RWPE1 (cell line): ENCODE measurements around the gene CACNA1B.

Experiments used
- CTCF ChIA-PET: fragments of 350-600 bp; sonication (Branson Sonifier 250); formaldehyde crosslinking; extraction: SDS; loops from one replicate; lab custom pipeline; 2021; lab: Yijun Ruan, JAX
- POLR2A ChIA-PET: fragments of 400-600 bp; formaldehyde crosslinking; extraction: SDS; loops from one replicate; lab custom pipeline; 2020; ENCODE audit warnings: antibody characterized with exemption; ENCODE audit not compliant: low non-redundant PET; lab: Yijun Ruan, JAX
- DNase-seq: peaks from one replicate; pipeline ENCODE4 v3.0.0; 2012; ENCODE audit warnings: low spot score
- H3K27ac ChIP-seq: fragments of 450-650 bp; 2 replicates; pipeline ENCODE4 v1.5.1; 2017
- TF ChIP-seq, protein P1 (sequence below): fragments of 450-650 bp; conservative IDR thresholded peaks from 2 replicates; pipeline ENCODE4 v1.5.1; 2017; ENCODE audit warnings: low read depth, mild to moderate bottlenecking

CACNA1B gene

DNA sequence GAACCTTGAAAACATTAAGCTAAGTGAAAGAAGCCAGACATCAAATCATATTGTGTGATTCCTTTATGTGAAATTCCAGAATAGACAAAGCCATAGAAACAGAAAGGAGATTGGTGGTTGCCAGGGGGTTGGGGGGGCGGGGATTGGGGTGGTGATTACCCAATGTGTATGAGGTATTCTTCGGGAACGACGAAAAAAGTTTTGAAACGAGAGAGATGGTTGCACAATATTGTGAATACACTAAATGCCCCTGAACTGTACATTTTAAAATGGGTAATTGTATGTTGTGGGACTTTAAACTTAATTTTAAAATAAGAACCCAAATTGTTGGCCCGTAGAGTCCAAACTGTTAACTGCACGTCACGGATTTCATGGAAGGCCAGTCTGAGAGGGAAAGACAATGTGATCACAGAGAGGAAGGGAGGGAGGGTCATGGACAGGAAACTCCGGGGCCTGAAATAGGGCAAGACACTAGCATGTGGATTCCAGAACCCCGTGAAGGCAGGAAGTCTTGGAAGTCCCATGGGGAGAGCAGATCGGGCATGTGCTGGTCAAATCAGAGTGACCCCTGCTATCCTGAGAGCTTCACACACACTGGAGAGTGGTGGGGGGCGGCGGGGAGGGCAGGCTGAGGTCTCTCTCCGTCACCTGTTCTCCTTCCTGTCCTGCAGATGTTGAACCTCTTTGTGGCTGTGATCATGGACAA is 218.4 kb downstream of the CACNA1B start:
- no peak for DNase-seq
- TF ChIP-seq, protein P1, sequence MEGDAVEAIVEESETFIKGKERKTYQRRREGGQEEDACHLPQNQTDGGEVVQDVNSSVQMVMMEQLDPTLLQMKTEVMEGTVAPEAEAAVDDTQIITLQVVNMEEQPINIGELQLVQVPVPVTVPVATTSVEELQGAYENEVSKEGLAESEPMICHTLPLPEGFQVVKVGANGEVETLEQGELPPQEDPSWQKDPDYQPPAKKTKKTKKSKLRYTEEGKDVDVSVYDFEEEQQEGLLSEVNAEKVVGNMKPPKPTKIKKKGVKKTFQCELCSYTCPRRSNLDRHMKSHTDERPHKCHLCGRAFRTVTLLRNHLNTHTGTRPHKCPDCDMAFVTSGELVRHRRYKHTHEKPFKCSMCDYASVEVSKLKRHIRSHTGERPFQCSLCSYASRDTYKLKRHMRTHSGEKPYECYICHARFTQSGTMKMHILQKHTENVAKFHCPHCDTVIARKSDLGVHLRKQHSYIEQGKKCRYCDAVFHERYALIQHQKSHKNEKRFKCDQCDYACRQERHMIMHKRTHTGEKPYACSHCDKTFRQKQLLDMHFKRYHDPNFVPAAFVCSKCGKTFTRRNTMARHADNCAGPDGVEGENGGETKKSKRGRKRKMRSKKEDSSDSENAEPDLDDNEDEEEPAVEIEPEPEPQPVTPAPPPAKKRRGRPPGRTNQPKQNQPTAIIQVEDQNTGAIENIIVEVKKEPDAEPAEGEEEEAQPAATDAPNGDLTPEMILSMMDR = no peak
- ChIA-PET POLR2A (no interaction called here), CTCF (no interaction called here)
- no peak overlapping the region for H3K27ac ChIP-seq

DNA sequence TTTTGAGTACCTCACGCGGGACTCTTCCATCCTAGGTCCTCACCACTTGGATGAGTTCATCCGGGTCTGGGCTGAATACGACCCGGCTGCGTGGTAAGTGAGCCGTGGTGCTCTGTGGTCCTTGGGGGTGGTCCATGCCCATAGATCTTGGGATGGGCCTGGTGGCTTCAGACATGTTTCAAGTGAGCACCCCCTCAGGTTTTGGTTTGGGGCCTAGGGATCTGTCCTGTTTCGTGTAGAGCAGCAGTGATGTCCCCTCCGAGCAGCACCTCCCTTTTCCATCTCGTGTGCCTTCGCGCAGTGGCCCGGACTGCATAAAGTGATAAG is 218.9 kb downstream of the CACNA1B start:
- ChIA-PET CTCF (no interaction called here), POLR2A (no interaction called here)
- no peak overlapping the region for H3K27ac ChIP-seq
- no peak for DNase-seq
- TF ChIP-seq, protein P1 = no peak

DNA sequence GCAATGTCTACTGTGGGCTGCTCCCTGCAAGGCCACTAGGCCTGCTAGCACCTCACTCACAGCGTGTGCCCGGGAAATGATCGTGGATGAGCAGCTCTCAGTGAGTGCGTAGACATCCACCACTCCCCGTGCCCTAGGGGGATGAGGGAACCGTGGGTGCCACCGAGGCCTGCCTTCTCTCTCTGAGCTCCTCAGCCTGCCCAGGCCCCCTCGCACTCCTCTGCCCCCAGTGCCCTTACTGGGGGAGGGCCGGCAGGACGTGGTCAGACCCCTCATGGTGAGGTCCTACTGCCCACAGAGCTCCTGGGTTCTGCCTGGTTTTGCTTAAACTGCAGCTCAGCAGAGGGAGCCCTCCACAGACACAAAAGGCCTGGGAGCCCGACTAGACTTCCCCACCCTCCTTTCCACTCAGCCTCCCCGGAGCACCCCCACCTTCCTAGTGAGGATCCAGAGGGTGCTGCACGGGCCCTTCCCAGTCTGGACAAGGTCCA is 220.0 kb downstream of the CACNA1B start:
- CTCF ChIA-PET = no interaction called here

DNA sequence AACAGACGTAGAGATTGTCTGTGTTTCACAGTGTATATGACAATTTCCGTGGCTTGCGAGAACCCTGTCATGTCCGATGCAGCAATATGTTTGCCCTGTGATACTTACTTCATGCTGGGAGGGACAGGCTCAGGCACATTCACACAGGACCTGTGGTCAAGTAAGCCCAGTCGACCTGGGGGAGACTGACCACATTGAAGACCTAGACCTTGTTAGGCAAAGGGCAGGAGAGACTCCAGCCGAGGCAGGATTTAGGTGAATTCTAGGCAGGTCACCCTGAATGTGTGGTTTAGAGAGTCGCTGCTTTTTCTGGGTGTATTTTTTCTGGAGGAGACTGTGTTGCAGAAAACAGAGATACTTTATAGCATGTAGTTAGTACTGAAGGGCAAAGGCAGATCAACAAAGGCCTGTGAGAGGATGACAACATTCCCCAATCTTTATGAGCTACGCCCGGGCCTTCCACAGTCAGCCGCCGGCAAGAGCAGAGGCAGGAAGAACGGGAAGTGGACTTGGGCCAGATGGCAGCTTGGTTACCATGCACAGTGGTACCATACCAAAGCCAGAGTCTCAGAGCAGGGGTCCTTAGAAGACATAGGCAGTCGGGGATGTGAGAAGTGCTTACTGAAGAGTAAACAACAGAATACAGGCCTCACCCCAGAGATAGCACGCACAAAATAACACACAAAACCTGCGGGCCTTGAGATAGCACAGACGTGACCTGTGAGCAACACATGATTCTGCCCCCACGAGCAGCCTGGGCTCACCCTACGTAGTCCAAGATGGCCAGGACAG is 220.7 kb downstream of the CACNA1B start:
- H3K27ac ChIP-seq = no peak overlapping the region
- DNase-seq = no peak
- TF ChIP-seq, protein P1 = no peak
- ChIA-PET POLR2A (no interaction called here), CTCF (no interaction called here)

More for the DNA sequence above, 220.0 kb downstream of the CACNA1B start:
- H3K27ac ChIP-seq = no peak overlapping the region
- POLR2A ChIA-PET = no interaction called here
- no peak for DNase-seq
- TF ChIP-seq, protein P1 = no peak

DNA sequence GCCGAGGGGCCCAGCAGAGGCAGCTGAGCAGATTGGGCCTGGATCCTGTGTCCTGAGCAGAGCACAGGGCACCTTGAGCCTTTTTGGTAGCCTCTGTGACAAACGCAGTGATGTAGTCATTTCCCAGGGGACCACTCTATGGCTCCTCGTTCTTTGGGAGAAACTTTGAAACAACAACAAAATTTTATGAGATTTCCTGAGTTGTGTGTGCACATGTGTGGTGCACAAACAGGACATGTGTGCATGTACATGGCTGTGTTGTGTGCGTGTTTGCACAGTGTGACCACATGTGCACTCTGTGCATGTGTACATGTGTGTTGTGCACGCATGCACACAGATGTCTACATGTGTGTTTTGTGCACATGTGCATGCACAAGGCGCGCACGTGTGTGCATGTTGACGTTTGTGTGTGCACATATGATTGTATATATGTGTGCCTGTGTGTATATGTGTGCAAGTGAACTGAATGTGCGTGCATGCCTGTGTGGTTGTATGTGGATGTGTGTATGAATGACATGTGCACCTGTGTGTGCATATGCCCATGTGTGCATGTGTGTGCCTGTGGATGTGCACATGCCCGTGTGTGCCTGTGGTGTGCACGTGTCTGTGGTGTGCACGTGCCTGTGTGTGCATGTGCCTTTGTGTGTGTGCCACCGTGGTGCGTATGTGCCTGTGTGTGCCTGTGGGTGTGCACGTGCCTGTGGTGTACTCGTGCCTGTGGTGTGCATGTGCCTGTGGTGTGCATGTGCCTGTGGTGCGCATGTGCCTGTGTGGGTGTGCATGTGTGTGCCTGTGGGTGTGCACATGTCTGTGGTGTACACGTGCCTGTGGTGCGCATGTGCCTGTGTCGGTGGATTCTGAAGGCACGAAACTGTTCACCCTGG is 221.6 kb downstream of the CACNA1B start:
- no peak for DNase-seq
- CTCF ChIA-PET = no interaction called here

More for the DNA sequence above, 221.6 kb downstream of the CACNA1B start:
- POLR2A ChIA-PET = no interaction called here
- no peak overlapping the region for H3K27ac ChIP-seq
- TF ChIP-seq, protein P1 = no peak
